ENCODE results near the gene EYS. TPM values are rescaled to one million over a fixed set of nuclear protein-coding genes. Genes with fewer than 3 reads are reported as not detected.

Gene EYS
- total RNA-seq, 1 experiment from 2014 or later: not detected

GRCh38 chr6:64890609-64891008 is 816.4 kb downstream of the EYS start:
- DNase-seq (ENCODE audit: low read depth, low spot score) (no peak), ATAC-seq (no peak)
- TF ChIP-seq ELF1 (IDR thresholded peaks at IDR 0.05; ENCODE audit: borderline replicate concordance, low read depth): no peak
- no peak for TF ChIP-seq EZH2phosphoT487 (IDR thresholded peaks at IDR 0.05; ENCODE audit: borderline replicate concordance)
- no peak for TF ChIP-seq SRF (IDR thresholded peaks at IDR 0.05; ENCODE audit: low read depth)
- no peak for TF ChIP-seq RAD21 (IDR thresholded peaks at IDR 0.05; ENCODE audit: low read depth)
- TF ChIP-seq POLR2A (IDR thresholded peaks at IDR 0.05; ENCODE audit: borderline replicate concordance, extremely low read depth, insufficient read depth, insufficient read length): no peak
- POLR2A ChIA-PET: no interaction called here
- Histone ChIP-seq H3K4me1 (ENCODE audit: control insufficient read depth in 1 of 2, insufficient read depth in 2 of 2, low read length in 2 of 2) (no peaks in the 10 kb centered on the region), H3K9me2 (ENCODE audit: insufficient read depth) (no peaks in the 10 kb centered on the region), H4K20me1 (ENCODE audit: insufficient read depth) (no peaks in the 10 kb centered on the region), H2AFZ (ENCODE audit: low read depth, low read length, poor library complexity, severe bottlenecking) (no peak overlapping the region), H3K27ac (ENCODE audit: low read depth, low read length) (no peak overlapping the region), H3K4me3 (replicated peaks in 1 of 2; ENCODE audit: low read depth in 1 of 2, low read length in 2 of 2) (no peak overlapping the region), H3K9ac (ENCODE audit: low read length) (no peak overlapping the region), H3K36me3 (ENCODE audit: control insufficient read depth in 1 of 2, insufficient read depth in 2 of 2, low read length in 2 of 2) (no peaks in the 10 kb centered on the region), H3K79me2 (ENCODE audit: insufficient read depth, low read length) (no peaks in the 10 kb centered on the region), H3K4me2 (ENCODE audit: low read length) (no peak overlapping the region), H3K9me3 (ENCODE audit: control insufficient read depth in 1 of 2, insufficient read depth in 1 of 2, low read depth in 1 of 2, low read length in 2 of 2) (no peaks in the 10 kb centered on the region; a peak in 1 of 4 replicates), H3K27me3 (ENCODE audit: insufficient read depth, low read length) (no peaks in the 10 kb centered on the region)
- no TSS peak for BruUV-seq (replicated peaks)
- RAD21 ChIA-PET (ENCODE audit: low non-redundant PET in 1 of 2, low total read pairs in 2 of 2, uncharacterized antibody in 2 of 2, unreplicated experiment in 2 of 2): no interaction called here
- CTCF ChIA-PET: no interaction called here
- intact Hi-C loops (cut with micrococcal nuclease): no loop called here

- intact Hi-C loops (cut with micrococcal nuclease): no loop called here
- CTCF ChIA-PET: no interaction called here
- Histone ChIP-seq H3K27ac (ENCODE audit: low read depth, low read length) (no peak overlapping the region), H3K9me3 (ENCODE audit: control insufficient read depth in 1 of 2, insufficient read depth in 1 of 2, low read depth in 1 of 2, low read length in 2 of 2) (no peaks in the 10 kb centered on the region; a peak in 1 of 4 replicates), H3K36me3 (ENCODE audit: control insufficient read depth in 1 of 2, insufficient read depth in 2 of 2, low read length in 2 of 2) (no peaks in the 10 kb centered on the region), H3K9me2 (ENCODE audit: insufficient read depth) (no peaks in the 10 kb centered on the region), H4K20me1 (ENCODE audit: insufficient read depth) (no peaks in the 10 kb centered on the region), H3K4me2 (ENCODE audit: low read length) (no peak overlapping the region), H3K4me1 (ENCODE audit: control insufficient read depth in 1 of 2, insufficient read depth in 2 of 2, low read length in 2 of 2) (no peaks in the 10 kb centered on the region), H3K9ac (ENCODE audit: low read length) (no peak overlapping the region), H3K4me3 (replicated peaks in 1 of 2; ENCODE audit: low read depth in 1 of 2, low read length in 2 of 2) (no peak overlapping the region), H3K79me2 (ENCODE audit: insufficient read depth, low read length) (no peaks in the 10 kb centered on the region), H3K27me3 (ENCODE audit: insufficient read depth, low read length) (no peaks in the 10 kb centered on the region), H2AFZ (ENCODE audit: low read depth, low read length, poor library complexity, severe bottlenecking) (no peak overlapping the region)
- TF ChIP-seq ELF1 (IDR thresholded peaks at IDR 0.05; ENCODE audit: borderline replicate concordance, low read depth) (no peak), EZH2phosphoT487 (IDR thresholded peaks at IDR 0.05; ENCODE audit: borderline replicate concordance) (no peak), ZFX (IDR thresholded peaks at IDR 0.05) (no peak), EGR1 (IDR thresholded peaks at IDR 0.05; ENCODE audit: low read depth) (no peak)
- DNase-seq (ENCODE audit: low read depth, low spot score): no peak
- POLR2A ChIA-PET: no interaction called here
- ATAC-seq: no peak
- no TSS peak for BruUV-seq (replicated peaks)
- RAD21 ChIA-PET (ENCODE audit: low non-redundant PET in 1 of 2, low total read pairs in 2 of 2, uncharacterized antibody in 2 of 2, unreplicated experiment in 2 of 2): no interaction called here
Observed at GRCh38 chr6:64889144-64889543, 817.9 kb downstream of the EYS start.
